ENCODE results near the gene ZNHIT2.

- no peak for TF ChIP-seq CTCF (IDR thresholded peaks at IDR 0.05)
- no peak for TF ChIP-seq ZFX (IDR thresholded peaks at IDR 0.05; ENCODE audit: borderline replicate concordance)
These were observed 8.0 kb downstream of the ZNHIT2 start for GRCh38 chr11:65109231-65110198.
